HCEC 1CT (cell line): Measurements from ENCODE around the gene NBPF10.
"Not testable (repeated sequence)": the region's sequence is repeated elsewhere in the genome, so short reads cannot be mapped to it uniquely, and the experiment has no call there.

Source experiments
- DNase-seq: peaks from one replicate; pipeline ENCODE4 v3.0.0-alpha.2; 2017

NBPF10 gene, protein sequence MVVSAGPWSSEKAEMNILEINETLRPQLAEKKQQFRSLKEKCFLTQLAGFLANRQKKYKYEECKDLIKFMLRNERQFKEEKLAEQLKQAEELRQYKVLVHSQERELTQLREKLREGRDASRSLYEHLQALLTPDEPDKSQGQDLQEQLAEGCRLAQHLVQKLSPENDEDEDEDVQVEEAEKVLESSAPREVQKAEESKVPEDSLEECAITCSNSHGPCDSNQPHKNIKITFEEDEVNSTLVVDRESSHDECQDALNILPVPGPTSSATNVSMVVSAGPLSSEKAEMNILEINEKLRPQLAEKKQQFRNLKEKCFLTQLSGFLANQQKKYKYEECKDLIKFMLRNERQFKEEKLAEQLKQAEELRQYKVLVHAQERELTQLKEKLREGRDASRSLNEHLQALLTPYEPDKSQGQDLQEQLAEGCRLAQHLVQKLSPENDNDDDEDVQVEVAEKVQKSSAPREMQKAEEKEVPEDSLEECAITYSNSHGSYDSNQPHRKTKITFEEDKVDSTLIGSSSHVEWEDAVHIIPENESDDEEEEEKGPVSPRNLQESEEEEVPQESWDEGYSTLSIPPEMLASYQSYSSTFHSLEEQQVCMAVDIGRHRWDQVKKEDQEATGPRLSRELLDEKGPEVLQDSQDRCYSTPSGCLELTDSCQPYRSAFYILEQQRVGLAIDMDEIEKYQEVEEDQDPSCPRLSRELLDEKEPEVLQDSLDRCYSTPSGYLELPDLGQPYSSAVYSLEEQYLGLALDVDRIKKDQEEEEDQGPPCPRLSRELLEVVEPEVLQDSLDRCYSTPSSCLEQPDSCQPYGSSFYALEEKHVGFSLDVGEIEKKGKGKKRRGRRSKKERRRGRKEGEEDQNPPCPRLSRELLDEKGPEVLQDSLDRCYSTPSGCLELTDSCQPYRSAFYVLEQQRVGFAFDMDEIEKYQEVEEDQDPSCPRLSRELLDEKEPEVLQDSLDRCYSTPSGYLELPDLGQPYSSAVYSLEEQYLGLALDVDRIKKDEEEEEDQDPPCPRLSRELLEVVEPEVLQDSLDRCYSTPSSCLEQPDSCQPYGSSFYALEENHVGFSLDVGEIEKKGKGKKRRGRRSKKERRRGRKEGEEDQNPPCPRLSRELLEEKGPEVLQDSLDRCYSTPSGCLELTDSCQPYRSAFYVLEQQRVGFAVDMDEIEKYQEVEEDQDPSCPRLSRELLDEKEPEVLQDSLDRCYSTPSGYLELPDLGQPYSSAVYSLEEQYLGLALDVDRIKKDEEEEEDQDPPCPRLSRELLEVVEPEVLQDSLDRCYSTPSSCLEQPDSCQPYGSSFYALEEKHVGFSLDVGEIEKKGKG (N-terminal part only)

DNA sequence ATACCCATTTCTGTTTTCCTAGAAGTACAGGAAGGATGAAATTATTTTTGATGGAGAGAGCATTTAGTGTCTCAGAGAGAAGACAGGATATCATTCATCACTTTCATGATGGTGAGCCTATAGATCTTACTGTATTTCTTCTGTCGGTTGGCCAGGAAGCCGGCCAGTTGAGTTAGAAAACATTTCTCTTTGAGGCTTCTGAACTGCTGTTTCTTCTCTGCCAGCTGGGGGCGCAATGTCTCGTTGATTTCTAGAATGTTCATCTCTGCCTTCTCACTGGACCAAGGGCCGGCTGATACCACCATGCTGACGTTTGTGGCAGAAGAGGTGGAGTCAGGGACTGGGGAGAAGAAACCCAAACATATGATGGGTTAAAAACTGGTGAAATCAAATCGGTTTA lies at the start of gene NBPF10:
TSS of gene NBPF10 (minus strand) at position 340 of the 400 bp plus-strand sequence. CDS start at position 305, 35 bp downstream.
- DNase-seq, result not testable (repeated sequence)

DNA sequence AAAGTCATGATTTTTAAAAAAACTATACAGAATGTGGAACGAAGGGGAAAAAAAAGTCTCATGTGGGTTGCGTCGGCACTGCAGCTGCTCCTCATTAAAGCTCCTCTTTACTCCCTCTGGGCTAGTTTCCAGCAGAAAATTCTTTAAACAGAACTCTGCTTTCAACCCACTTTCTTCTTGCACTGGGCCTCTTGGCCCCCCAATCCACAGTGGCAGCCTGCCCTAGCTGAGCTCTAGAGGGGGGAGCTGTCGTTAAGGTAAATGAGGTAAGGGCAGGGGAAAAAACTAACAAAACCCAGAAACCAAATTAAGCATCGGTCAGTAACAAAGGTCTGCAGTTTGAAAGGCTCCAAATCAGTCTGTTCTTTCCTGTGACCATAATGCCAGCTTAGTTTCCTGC lies 29.9 kb upstream of the NBPF10 start:
- not testable (repeated sequence) for DNase-seq

DNA sequence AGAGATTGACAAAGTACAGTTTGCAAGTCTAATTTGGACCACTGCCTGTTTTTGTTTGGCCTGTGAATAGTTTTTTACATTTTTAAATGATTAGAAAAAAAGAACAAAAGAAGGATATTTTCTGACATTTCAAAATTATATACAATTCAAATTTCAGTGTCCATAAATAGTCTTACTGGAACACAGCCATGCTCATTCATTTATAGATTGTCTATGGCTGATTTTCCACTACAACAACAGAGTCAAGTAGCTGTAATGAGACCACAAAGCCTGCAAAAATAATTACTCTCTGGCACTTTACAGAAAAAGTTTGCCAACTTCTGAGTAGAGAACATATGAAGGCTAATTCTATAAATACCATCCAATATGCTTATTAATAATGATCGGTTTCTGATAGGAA lies 23.1 kb upstream of the NBPF10 start:
- not testable (repeated sequence) for DNase-seq

DNA sequence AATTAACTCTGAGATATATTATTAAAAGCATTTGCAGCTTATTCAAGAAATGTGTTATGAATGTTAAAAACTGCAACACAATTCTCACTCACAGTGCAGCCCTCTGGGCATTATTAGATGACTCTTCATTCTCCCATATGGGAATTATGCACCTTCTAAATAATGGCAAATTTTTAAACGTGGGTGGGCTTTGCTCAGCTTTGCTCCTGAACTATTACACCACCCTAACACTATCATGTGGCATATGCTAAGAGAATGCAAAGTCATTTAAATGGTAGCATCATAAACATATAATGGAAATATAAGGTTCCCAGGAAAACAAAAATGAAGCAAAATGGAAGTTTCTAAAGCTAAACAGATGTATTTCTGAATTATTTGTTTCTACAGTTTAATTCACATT lies 22.7 kb upstream of the NBPF10 start:
- DNase-seq, result not testable (repeated sequence)
